Right atrium auricular region (tissue), 2 donors: ENCODE results near the gene OTUB1. TPM values are rescaled to one million over a fixed set of nuclear protein-coding genes. Genes with fewer than 3 reads are reported as not detected.
A peak's percentile ranks its signal among the peaks of the same experiment; 100 is the strongest.

Experiments used
- DNase-seq: peaks from one replicate; pipeline ENCODE4 v3.0.0-alpha.2; 2019; ENCODE audit warnings: low spot score
- H3K27ac ChIP-seq, 2 donors: fragments of 200-600 bp; sonication (generic); 1 replicate in 1 of 2; 2 replicates in 1 of 2; pipeline ENCODE4 v1.5.1; 2016 to 2019
- H3K27me3 ChIP-seq, 2 donors: fragments of 200-600 bp; sonication (generic); one replicate each; pipeline versions ENCODE4 v1.5.1 to v1.6.0; 2017 to 2019
- H3K36me3 ChIP-seq: fragments of 200-600 bp; sonication (generic); one replicate; pipeline ENCODE4 v1.5.1; 2016
- H3K4me1 ChIP-seq, 2 donors: fragments of 200-600 bp; sonication (generic); one replicate each; pipeline versions ENCODE4 v1.5.1 to v1.6.0; 2017 to 2019
- H3K4me3 ChIP-seq, 2 donors: fragments of 200-600 bp; sonication (generic); 1 replicate in 1 of 2; 2 replicates in 1 of 2; pipeline ENCODE4 v1.5.1; 2017 to 2019; ENCODE audit warnings: mild to moderate bottlenecking in 1 of 2, moderate library complexity in 1 of 2
- H3K9me3 ChIP-seq, 2 donors: fragments of 200-600 bp; sonication (generic); one replicate each; pipeline ENCODE4 v1.5.1; 2019
- CTCF ChIP-seq, 2 donors: fragments of 200-600 bp; sonication (generic); IDR thresholded peaks; one replicate each; pipeline ENCODE4 v1.5.1; 2019; ENCODE audit warnings: antibody characterized with exemption in 2 of 2
- total RNA-seq, 2 donors: library from RNA; depleted of rRNA; stranded (reverse); fragments of >200 nt; gene quantifications; one replicate each; pipeline ENCODE4 v1.1.0, GENCODE V29; 2016

OTUB1 gene
- total RNA-seq, 2 donors from 2014 or later = 55.9 to 57.1 TPM

GRCh38 chr11:63941901-63942300 is 44.3 kb upstream of the OTUB1 start:
- H3K27ac ChIP-seq = peak overlapping the region in 1 of 2 donors; percentile 69
- peaks cover 10% of the 10 kb centered on the region for H3K36me3 ChIP-seq

GRCh38 chr11:63942803-63943202 is 43.4 kb upstream of the OTUB1 start:
- Histone ChIP-seq H3K27me3 (no peaks in the 10 kb centered on the region), H3K9me3 (no peaks in the 10 kb centered on the region), H3K27ac (no peak overlapping the region), H3K36me3 (peaks cover 18% of the 10 kb centered on the region), H3K4me3 (no peak overlapping the region), H3K4me1 (peaks cover 0 to 59% of the 10 kb centered on the region in 2 donors)
- no peak for TF ChIP-seq CTCF (IDR thresholded peaks at IDR 0.05)
- no peak for DNase-seq

More at GRCh38 chr11:63941901-63942300, 44.3 kb upstream of the OTUB1 start:
- H3K9me3 ChIP-seq = no peaks in the 10 kb centered on the region
- H3K4me3 ChIP-seq = no peak overlapping the region
- no peaks in the 10 kb centered on the region for H3K27me3 ChIP-seq
- no peak for DNase-seq
- no peak for TF ChIP-seq CTCF (IDR thresholded peaks at IDR 0.05)
- peaks cover 0 to 59% of the 10 kb centered on the region in 2 donors for H3K4me1 ChIP-seq

GRCh38 chr11:63944987-63945386 is 41.3 kb upstream of the OTUB1 start:
- peaks cover 0 to 43% of the 10 kb centered on the region in 2 donors for H3K4me1 ChIP-seq
- H3K27me3 ChIP-seq = no peaks in the 10 kb centered on the region
- peaks cover 30% of the 10 kb centered on the region for H3K36me3 ChIP-seq
- no peak overlapping the region for H3K4me3 ChIP-seq
- TF ChIP-seq CTCF (IDR thresholded peaks at IDR 0.05) = no peak
- H3K27ac ChIP-seq = peak overlapping the region; percentile 78 to 79
- no peaks in the 10 kb centered on the region for H3K9me3 ChIP-seq
- DNase-seq = peak; percentile 62

GRCh38 chr11:63945477-63946163 is 40.6 kb upstream of the OTUB1 start:
- peak; percentile 63 to 90 for TF ChIP-seq CTCF (IDR thresholded peaks at IDR 0.05)
- no peaks in the 10 kb centered on the region for H3K9me3 ChIP-seq
- no peaks in the 10 kb centered on the region for H3K27me3 ChIP-seq
- DNase-seq = peak; percentile 78
- H3K4me3 ChIP-seq = peak overlapping the region; percentile 4 to 22
- peak overlapping the region; percentile 78 to 79 for H3K27ac ChIP-seq
- H3K36me3 ChIP-seq = peaks cover 34% of the 10 kb centered on the region
- peaks cover 0 to 39% of the 10 kb centered on the region in 2 donors for H3K4me1 ChIP-seq

- H3K36me3 ChIP-seq = peaks cover 70% of the 10 kb centered on the region
- H3K27ac ChIP-seq = no peak overlapping the region
Measured at GRCh38 chr11:63951779-63952536, 34.3 kb upstream of the OTUB1 start.

More at GRCh38 chr11:63951779-63952536, 34.3 kb upstream of the OTUB1 start:
- Histone ChIP-seq H3K4me1 (no peaks in the 10 kb centered on the region), H3K4me3 (no peak overlapping the region), H3K27me3 (no peaks in the 10 kb centered on the region), H3K9me3 (no peaks in the 10 kb centered on the region)
- no peak for TF ChIP-seq CTCF (IDR thresholded peaks at IDR 0.05)
- no peak for DNase-seq
